Astrocyte of the spinal cord (primary cell): ENCODE data around the gene ATP2B2.

Experiments
- DNase-seq: peaks from one replicate; pipeline ENCODE4 v3.0.0; 2011; ENCODE audit warnings: low read depth, low spot score
- H3K4me3 ChIP-seq: 2 replicates; pipeline ENCODE4 v1.5.1; 2011; ENCODE audit warnings: low read depth, mild to moderate bottlenecking, low read length, moderate library complexity
- in situ Hi-C: cut with HindIII; loops from 2 replicates; pipeline ENCODE4 v1.10.0; 2017; ENCODE audit warnings: low sequenced_read_pairs
- TF ChIP-seq, protein P1 (sequence below): IDR thresholded peaks from 2 replicates; pipeline ENCODE4 v1.5.1; 2012; ENCODE audit warnings: low read depth, mild to moderate bottlenecking, low read length, inconsistent platforms

Gene ATP2B2

GRCh38 chr3:10339376-10339955, 165.9 kb downstream of the ATP2B2 start:
- DNase-seq = no peak
- in situ Hi-C loops = no loop called here
- TF ChIP-seq, protein P1, sequence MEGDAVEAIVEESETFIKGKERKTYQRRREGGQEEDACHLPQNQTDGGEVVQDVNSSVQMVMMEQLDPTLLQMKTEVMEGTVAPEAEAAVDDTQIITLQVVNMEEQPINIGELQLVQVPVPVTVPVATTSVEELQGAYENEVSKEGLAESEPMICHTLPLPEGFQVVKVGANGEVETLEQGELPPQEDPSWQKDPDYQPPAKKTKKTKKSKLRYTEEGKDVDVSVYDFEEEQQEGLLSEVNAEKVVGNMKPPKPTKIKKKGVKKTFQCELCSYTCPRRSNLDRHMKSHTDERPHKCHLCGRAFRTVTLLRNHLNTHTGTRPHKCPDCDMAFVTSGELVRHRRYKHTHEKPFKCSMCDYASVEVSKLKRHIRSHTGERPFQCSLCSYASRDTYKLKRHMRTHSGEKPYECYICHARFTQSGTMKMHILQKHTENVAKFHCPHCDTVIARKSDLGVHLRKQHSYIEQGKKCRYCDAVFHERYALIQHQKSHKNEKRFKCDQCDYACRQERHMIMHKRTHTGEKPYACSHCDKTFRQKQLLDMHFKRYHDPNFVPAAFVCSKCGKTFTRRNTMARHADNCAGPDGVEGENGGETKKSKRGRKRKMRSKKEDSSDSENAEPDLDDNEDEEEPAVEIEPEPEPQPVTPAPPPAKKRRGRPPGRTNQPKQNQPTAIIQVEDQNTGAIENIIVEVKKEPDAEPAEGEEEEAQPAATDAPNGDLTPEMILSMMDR = no peak
- no peak overlapping the region for H3K4me3 ChIP-seq

DNA sequence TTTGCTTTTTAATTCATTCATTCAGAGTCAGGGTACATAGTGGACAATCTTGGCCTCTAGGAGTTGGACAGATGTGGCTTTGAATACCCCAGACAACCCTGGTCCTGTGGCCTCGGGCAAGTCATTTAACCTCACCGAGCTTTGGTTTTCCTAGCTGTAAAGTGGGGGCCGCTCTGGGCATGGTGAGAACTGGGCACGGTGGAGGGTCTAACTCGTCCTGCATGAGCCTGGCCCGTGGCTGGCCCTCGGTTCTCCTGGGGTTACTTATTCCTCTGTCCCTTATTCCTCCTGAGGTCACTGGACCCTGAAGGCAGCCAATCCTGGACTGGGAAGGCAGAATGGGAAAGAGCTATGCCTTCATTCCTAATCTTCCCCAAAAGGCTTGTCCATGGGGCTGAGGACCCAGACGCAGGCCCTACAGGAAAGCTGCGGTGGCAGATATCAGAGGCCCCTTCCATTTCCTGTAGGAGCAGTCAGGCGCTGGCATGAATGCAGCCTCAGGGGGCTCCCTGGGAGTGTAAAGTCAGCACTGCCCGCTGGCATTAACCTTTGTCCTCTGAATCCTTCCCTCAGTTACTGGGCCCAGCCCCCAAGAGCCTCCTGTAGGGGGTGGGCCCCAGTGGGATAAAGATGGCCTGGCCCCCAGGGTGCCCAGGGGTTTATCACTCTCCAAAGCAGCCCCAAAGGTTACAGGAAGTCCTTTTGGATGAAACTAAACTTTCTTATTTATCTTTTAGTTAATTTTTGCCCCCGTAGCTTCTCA, 166.6 kb downstream of the ATP2B2 start:
- TF ChIP-seq, protein P1 = no peak
- no peak overlapping the region for H3K4me3 ChIP-seq
- no peak for DNase-seq
- in situ Hi-C loops = no loop called here

- in situ Hi-C loops = no loop called here
- no peak overlapping the region for H3K4me3 ChIP-seq
- TF ChIP-seq, protein P1 = no peak
These were observed 167.3 kb downstream of the ATP2B2 start for GRCh38 chr3:10338164-10338470.

GRCh38 chr3:10337323-10338163, 167.8 kb downstream of the ATP2B2 start:
- no peak for DNase-seq
- in situ Hi-C loops = no loop called here
- H3K4me3 ChIP-seq = no peak overlapping the region
- TF ChIP-seq, protein P1 = no peak

More at GRCh38 chr3:10338164-10338470, 167.3 kb downstream of the ATP2B2 start:
- DNase-seq = no peak

GRCh38 chr3:10336761-10337160, 168.6 kb downstream of the ATP2B2 start:
- TF ChIP-seq, protein P1 = no peak
- DNase-seq = no peak
- no peak overlapping the region for H3K4me3 ChIP-seq
- in situ Hi-C loops = no loop called here

DNA sequence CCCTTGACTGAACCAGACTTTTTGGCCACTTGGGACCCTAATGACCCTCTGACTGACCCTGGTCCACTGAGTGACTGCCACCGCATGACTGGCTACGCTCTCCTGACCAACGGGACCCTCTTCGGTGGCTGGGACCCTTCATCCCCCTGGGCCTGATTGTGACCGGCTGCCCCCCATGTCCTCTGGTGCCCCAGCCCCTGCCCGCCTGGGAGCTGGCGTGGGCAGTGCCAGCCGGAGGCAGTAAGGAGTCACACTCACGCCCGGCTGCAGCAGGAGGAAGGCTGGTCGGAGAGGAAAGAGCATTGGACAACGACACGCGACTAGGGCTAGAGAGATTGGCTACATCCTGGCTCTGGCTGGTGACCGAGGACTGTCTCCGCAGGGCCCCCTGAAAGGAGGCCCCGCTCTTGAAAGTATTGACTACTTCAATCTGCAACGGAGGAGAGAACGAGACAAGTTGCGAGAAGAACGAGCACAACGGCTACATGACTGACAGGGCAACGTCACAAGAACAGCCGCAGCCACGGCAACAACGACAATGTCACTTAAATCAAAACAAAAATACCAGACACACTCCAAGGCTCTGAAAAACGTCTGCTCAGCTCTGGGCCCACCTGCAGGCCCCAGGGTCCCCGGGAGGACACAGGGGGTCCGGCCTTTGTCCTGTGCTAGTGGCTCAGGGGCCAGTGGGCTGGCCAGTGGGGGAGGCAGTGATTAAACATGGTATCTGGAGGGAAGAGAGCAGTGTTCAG, 169.3 kb downstream of the ATP2B2 start:
- no peak overlapping the region for H3K4me3 ChIP-seq
- TF ChIP-seq, protein P1 = no peak
- DNase-seq = no peak
- in situ Hi-C loops = no loop called here
